Measurements from ENCODE around the gene KCNT1.

The KCNT1 gene

DNA sequence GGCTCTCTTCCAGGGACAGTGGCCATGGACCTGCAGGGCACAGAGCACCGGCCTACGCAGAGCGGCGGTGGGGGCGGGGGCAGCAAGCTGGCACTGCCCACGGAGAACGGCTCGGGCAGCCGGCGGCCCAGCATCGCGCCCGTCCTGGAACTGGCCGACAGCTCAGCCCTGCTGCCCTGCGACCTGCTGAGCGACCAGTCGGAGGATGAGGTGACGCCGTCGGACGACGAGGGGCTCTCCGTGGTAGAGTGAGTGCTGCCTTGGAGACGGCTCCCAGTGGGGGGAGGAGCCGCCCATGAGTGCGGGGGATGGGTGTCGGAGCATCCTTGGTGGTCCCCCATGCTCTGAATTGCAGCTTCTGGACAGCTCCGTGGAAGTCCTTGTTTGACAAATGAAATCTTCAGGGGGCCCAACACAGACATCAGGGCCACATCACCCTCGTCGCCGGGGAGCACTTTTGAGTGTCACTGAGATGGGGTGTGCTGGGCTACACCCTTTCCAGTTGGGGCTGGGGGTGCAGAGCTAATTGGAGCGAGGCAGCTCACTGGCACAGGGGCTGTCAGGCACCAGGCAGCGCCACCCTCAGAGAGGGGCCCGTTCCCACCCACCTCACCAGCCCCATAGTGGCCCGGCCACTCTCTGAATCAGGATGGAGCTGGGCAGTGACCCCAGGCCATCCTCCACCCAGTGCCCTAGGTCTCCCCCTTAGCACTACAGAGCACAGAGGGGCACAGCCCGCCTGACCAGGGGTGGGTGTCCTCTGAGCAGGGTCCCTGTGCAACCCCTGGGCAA lies 70.9 kb downstream of the KCNT1 start:
- TF ChIP-seq CTCF (conservative IDR thresholded peaks at IDR 0.05; ENCODE audit: low read depth, low read length): no peak
- no peak overlapping the region for H3K4me3 ChIP-seq (ENCODE audit: low read depth, low read length)
- DNase-seq (ENCODE audit: low read depth): no peak

GRCh38 chr9:135773530-135774238 lies 71.7 kb downstream of the KCNT1 start:
- no peak overlapping the region for H3K4me3 ChIP-seq (ENCODE audit: low read depth, low read length)
- no peak for TF ChIP-seq CTCF (conservative IDR thresholded peaks at IDR 0.05; ENCODE audit: low read depth, low read length)
- no peak for DNase-seq (ENCODE audit: low read depth)

DNA sequence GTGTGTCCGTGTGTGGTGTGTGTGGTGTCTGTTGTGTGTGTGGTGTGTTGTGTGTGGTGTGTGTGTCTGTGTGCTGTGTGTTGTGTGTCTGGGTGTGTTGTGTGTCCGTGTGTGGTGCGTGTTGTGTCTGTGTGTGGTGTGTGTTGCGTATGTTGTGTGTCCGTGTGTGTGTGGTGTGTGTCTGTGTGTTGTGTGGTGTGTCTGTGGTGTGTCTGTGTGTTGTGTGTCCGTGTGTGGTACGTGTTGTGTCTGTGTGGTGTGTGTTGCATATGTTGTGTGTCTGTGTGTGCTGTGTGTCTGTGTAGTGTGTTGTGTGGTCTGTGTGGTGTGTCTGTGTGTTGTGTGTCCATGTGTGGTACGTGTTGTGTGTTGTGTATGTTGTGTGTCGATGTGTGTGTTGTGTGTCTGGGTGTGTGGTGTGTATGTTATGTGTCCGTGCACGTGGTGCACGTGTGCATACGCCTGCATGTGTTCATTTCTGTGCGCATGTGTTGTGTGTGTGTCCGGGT lies 72.3 kb downstream of the KCNT1 start:
- DNase-seq (ENCODE audit: low read depth): no peak
- H3K4me3 ChIP-seq (ENCODE audit: low read depth, low read length): no peak overlapping the region
- no peak for TF ChIP-seq CTCF (conservative IDR thresholded peaks at IDR 0.05; ENCODE audit: low read depth, low read length)

DNA sequence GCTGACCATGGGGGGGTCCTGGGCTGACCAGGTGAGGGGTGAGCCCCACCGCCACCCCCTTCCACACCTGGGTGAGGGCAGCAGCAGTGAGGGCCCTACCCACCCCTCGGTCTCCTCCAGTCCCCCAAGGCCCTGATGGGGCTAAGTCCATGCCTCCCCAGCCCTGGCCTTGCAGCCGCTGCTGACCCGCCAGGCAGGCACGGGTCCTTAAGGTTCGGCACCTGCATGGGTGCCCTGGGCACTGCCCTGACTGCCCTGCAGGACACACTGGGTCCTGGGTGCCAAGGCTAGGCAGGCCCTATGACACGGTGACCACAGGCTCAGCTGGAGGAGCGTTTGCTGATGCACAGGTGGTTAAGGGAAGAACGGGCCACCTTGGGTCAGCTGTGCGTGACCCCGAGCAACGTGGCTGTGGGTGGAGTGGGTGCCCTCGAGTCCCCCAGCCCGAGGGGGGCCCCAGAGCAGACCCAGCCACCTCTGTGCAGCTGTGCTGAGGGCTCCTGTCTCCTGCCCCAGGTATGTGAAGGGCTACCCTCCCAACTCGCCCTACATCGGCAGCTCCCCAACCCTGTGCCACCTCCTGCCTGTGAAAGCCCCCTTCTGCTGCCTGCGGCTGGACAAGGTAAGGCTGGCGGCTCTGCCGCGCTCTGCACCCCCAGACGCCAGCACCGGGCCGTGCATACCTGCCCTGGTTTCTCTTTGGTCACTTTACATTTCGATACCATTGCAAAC lies 73.0 kb downstream of the KCNT1 start:
- DNase-seq (ENCODE audit: low read depth): no peak
- H3K4me3 ChIP-seq (ENCODE audit: low read depth, low read length): no peak overlapping the region
- no peak for TF ChIP-seq CTCF (conservative IDR thresholded peaks at IDR 0.05; ENCODE audit: low read depth, low read length)

- no peak for TF ChIP-seq CTCF (conservative IDR thresholded peaks at IDR 0.05; ENCODE audit: low read depth, low read length)
- no peak for DNase-seq (ENCODE audit: low read depth)
These were observed 73.9 kb downstream of the KCNT1 start for GRCh38 chr9:135775911-135776310.

GRCh38 chr9:135776893-135777622 lies 75.1 kb downstream of the KCNT1 start:
- no peak for TF ChIP-seq CTCF (conservative IDR thresholded peaks at IDR 0.05; ENCODE audit: low read depth, low read length)
- H3K4me3 ChIP-seq (ENCODE audit: low read depth, low read length): no peak overlapping the region
- no peak for DNase-seq (ENCODE audit: low read depth)

More at GRCh38 chr9:135775911-135776310, 73.9 kb downstream of the KCNT1 start:
- no peak overlapping the region for H3K4me3 ChIP-seq (ENCODE audit: low read depth, low read length)

All from choroid plexus epithelial cell (primary cell).